NCI-H82 treated with DMSO at 0.1 percent for 48 hours (cell line): ENCODE measurements around the gene LIN7C.
A peak's percentile ranks its signal among the peaks of the same experiment; 100 is the strongest.

Experiments used
- DNase-seq: peaks from one replicate; lab custom pipeline; 2025; ENCODE audit not compliant: unreplicated experiment; lab: John Stamatoyannopoulos, UW

Gene LIN7C

DNA sequence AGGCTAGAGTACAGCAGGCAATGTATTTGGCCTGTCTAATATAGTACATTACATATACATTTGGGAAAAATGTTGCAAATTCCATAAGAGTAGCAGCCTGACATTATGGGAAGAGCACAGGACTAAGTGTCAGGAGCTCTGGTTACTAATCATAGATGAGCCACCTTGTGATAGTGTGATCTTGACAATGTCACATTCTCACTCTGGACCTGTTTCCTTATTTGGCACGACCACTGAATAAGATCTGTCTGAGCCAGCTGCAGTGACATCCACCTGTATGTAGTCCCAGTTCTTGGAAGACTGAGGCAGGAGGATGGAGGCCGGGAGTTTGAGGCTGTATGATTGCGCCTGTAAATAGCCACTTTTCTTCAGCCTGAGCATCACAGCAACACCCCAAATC is 5.7 kb upstream of the LIN7C start:
- DNase-seq: no peak

DNA sequence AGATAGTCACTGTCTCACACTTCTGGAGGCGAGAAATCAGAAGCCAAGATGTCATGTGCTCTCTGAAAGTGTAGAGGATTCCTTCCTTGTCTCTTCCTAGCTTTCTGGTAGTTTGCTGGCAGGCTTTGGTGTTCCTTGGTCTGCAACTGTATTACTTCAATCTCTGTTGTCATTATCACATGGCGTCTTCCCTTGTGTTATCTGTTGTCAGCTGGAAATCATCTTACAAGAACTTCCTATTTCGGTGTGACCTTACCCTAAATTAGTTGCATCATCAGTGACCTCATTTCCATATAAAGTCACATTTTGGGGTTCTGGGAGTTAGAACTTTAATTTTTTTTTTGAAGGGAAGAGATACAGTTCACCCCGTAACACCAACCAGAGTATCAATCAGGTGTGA is 3.3 kb upstream of the LIN7C start:
- DNase-seq: no peak

DNA sequence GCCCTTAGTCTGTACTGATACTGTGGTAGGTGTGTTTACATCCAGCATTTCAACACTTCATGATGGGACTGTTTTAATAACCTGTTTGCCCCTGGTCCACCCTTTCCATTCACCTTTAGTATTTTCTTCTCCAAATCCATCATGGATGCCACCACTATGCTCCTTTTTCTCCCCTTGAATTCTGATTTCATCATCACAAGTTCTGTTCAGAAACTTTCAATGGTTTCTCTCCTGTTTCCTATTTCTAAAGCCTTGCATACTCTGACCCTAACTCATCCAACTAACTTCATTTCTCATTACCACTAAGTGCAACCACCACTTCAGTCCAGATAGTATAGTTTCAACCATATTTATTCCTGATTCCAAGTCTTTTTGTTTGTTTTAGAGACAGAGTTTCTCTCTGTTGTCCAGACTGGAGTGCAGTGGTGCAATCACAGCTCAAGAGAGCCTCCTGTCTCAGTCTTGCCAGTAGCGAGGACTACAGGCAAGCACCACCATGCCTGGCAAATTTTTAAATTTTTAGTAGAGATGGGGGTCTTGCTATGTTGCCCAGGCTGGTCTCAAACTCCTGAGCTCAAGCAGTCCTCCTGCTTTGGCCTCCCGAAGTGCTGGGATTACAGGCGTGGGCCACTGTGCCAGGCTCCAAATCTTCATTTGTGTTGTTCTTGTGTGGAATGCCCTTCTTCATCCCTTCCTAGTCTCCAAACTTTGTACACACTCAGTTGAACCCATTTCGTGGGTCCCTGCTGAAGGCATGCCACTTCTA is 1.2 kb upstream of the LIN7C start:
- DNase-seq: no peak

DNA sequence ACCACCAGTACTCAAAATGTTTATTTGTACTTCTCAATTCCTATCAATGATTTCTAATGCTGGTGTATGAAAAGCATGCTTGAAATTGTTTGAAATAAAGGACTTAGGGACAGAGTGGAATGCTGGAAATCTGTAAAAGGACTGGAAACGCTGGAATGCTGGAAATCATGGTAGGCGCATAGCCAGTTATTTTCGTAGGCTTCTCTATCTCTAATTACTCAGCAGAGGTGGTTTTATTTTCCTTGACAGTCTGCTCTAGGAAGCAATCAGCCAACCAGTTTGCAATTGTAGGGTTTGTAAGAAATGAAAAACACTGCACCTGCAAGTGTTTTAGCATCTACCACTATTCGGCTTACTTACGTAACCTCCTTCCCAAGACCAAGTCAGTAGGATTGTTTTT is 788 bp downstream of the LIN7C start:
- DNase-seq: no peak

DNA sequence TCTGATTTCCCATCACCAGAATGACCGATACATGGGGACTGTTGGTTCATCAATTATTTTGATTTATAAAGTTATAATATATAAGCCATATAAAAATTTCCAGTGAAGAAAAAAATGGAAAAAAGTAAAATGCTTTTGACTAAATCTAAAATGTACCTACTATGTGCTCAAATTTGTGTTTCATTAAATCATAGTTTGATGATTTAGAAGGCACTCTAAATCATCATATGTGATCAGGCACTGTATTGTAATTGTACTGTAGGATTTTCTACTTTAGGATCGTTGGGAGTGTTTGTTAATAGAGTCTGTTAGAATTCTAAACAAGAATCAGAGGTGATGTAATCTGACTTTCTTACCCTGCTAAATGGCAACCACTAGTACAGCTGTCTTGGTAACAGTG is 2.4 kb downstream of the LIN7C start:
- no peak for DNase-seq

DNA sequence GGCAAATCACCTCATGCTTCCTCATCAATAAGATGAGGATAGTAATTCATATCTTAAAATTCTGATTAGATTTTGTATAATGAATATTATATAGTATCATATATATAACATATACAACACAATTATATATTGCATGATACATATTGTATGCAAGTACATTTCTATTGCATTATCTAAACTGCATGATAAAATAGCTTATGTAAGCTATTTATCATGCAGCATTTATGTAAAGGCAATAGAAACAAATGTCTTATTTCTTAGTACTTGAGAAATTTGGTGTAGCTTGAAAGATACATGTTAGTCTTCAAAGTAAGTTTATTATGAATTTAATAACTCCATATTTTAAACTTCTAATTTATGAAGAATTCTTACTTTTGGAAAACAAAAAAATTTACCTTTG is 5.5 kb downstream of the LIN7C start:
- no peak for DNase-seq

DNA sequence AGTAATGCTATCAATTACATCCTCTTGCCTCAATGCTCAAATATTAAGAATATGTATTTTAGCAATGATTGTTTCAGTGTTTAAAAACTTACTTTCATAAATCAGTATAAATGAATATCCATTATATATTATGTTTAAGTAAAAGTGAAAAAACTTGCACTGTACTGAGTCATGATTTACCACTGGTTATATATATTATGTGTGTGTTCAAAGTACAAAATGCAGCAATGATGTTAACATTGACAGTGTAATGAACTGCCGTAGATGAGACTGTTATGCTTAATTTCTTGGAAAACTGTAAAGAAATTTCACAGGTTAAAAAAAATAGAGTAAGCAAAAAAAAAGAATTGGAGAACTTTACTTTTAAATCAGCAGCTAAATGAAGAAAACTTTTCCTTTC is 8.7 kb downstream of the LIN7C start:
- DNase-seq: no peak

DNA sequence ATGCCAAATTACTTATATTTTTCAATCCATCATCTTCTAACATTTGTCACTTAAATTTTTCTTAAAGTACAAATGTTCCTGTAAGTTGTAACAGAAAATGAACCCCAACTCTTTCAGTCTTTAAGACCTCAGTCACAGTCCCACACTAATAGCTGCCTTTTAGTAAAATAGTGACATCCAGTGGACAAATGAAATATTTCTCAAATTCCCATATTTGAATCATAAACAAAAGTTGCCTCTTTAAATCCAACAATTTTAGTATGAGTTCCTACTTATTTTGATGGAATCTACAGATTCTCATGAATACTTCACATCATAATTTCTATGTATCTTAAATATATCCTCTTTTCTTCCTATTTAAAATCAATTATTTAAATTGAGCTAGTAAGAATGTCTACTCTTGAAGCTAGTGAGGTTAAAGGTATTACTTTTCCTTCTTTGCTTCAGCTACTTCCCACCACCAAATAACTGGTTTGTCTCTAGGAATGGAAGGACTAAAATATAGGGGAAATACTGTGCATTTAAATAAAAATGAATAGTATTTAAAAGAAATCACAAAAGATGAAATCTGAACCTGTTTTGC is 9.2 kb downstream of the LIN7C start:
- no peak for DNase-seq

DNA sequence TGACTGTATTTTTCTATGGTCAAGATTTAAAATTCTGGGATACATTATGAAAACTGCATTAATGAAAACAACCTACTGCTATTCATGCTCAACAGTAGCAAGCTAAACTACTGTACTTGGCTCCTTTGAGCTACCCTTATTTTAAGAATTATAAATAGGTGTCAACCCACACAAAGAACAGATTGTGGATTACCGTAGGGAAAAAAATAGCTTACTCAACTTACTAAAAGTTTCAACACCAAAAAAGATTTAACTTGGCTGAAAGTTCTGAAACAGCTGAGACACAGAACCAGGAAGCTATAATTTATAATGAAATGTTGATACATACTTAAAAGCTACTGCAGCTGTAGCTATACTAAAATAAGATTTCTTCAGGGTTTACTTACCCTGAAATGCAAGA is 10.1 kb downstream of the LIN7C start:
- no peak for DNase-seq

DNA sequence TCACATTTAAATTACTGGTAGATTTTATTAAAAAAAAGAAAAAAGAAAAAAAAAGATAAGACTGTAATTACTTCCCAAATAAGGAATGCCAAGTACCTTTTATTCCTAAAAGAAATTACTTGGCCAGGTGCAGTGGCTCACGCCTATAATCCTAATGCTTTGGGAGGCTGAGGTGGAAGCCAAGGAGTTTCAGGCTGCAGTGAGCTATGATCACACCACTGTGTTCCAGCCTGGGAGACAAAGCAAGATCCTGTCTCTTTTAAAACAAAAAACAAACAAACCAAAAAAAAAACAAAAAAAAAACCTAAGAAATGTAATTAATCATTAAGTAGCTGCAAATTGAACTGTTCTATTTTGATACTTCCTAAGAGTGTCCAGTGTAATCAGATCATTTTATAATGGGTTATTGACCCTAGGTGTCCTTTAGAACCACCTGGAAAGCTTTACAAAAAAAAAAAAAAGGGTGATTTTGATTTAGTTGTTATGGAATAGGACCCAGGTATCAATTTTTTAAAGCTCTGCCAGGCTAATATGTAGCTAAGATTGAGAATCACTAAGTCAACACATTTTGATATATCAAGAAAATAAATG is 10.8 kb downstream of the LIN7C start:
- no peak for DNase-seq

DNA sequence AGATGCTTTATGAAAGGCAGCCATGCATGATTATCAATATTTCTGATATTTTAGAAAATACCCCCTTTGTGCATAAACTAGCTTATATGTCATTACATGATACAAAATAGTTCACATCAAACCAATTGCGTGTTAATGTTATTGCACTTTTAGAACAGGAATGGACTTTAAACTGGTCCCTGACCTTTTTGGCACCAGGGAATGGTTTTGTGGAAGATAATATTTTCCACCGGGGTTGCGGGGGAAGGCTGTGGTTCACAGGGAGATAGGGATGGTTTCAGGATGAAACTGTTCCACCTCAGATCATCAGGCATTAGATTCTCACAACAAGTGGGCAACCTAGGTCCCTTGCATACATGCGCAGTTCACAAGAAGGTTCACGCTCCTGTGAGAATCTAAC is 17.5 kb downstream of the LIN7C start:
- DNase-seq: no peak

DNA sequence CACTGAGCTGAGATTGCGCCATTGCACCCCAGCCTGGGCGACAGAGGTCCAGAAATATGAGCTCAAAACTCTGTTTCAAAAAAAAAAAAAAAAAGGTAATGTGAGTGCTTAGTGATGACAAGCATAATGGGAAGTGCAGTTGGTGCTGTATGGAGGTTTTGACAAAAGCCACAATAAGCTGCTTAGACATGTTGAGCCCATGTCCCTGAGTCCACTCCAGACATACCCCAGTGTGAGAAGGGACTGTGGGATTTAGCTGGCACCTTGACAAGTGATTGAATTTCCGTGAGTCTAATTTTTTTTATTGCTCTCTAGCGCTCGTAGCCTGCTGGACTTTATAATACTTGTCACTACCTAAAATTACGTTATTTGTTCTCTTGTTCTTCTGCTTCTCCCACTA is 18.9 kb downstream of the LIN7C start:
- DNase-seq: peak; percentile 4

DNA sequence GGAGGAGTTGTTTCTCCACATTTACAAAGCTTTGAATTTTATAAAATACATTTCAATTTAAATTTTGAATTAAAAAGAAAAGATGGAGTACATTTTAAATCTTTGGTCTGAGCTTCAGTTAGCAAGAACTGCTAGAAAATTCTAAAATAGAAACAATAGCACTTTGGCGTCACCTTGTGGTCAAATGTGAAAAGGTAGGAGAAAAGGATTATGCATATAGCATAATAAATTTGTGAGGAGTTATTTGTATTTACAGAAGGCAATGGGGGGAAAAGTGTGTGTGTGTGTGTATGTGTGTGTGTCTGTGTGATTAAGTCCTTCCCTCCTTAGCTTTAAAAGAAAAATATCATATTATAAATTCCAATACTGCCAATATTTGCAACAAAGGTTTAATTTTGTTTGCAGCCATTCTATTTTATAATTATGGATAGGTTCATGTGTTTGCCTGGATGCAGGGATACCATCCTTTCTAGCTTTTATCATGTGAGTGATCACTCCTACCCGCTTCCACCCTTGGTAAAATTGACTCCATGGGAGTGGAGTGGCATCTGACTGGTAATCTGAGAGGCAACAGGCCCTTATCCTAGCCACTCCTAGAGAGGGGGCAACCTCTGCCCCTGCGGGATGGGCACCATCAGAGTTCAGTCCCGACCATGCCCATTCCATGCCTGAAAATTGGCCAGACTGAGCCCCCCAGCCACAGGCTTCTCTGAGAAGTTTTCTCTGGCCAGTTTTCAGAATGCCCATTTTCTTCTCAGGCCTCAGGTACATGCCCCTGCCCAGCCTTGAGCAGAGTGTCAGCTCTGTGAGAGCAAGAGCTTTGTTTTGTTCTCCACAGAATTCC is 20.4 kb downstream of the LIN7C start:
- peak; percentile 20 for DNase-seq

DNA sequence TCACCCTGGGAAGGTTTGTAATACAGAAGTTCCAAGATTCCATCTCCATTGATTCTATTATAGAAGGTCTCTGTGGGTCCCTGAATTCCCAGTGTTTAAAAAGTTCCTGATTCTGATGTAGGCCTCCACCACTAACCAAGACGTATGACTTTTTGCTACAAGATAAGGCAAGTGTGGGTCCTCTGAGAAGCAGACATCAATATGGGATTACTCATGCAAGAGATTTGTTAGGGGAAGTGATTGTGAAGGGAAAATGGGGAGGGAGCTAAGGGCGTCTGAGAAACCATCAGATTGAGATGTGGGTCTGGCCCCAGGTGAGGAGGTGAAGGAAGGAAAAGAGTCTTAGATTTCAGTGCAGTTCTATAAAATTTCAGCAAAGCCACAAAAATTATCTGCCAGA is 23.8 kb downstream of the LIN7C start:
- DNase-seq: no peak

DNA sequence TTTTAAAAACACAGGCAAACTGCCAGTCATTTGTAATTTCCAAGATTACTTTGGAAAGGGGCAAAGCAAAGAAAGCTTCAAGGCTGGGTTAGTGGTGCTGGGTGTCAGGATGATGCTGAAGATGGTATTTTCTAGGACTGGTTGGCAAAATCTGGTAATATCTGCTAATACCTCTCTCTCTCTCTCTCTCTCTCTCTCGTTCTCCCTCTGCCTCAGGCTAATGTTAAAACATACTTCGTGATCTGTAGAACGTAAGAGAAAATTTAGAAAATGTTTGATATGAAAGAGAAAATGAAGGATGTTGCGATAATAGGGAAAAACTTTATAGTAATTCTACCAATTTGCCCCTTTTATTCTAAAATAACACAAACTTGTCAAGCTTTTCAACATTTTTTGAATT is 24.6 kb downstream of the LIN7C start:
- no peak for DNase-seq

DNA sequence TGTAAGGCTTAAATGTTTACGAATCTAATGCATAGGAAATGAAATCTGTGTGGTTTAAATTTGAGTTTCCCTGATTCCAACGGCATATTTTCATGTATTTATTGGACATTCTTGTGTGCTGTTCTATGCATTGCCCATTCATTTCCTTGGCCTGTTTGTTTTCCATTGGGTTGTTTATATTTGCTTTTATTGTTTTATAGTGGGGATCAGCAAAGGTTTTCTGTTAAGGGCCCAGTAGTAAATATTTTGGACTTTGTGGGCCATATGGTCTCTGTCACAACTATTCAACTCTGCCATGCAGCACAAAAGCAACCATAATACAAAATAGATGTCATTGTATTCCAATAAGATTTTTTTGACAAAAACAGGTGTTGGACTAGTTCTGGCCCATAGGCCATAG is 28.7 kb downstream of the LIN7C start:
- no peak for DNase-seq

DNA sequence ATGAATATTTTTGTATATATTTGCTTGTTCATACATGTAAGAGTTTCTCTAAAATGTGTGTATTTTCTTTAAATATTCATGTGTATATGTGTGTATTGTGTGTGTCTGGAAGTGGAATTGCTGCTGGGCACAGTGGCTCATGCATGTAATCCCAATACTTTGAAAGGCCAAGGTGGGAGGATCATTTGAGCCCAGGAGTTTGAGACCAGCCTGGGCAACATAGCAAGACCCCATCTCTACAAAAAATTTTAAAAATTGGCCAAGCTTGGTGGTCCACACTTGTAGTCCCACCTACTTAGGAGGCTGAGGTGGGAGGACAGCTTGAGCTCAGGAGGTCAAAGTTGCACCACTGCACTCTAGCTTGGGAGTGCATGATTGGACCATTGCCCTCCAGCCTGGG is 29.3 kb downstream of the LIN7C start:
- no peak for DNase-seq

DNA sequence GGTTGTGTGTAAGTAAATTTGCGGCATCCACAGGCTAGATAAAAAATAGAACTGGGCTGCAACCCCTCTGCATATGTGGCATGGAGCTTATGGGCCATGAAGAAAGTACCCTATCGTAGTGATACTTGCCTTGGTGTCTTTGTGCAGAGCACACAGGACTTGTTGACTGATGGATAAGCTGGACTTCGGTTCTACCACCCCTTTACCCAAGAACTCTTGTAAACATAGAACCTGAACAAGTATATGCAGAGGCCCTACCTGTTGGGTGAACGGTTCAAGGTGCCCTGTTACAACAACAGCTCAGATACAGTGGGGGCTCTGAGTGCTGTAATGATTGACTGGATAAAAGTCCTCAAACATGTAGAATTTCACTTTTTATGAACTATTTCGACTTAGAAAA is 30.9 kb downstream of the LIN7C start:
- no peak for DNase-seq

DNA sequence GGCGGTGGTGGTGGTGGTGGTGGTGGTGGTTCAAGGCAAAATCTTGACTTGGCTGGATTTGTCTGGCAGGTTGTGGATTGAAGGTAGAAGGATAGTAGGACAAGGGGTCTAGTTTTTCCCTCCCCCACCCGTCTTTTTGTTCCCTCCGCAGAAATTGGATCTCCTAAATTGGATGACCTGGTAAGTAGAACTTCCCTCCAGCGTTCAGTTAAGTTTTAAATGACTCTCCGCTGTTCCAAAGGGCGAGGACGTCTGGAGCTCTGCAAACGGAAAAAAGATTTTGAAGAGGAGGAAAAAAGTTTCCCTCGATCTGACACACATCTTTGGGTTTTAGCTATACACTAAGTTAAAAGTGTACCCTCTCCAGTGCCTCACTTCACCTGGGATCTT is 33.6 kb downstream of the LIN7C start:
- peak; percentile 77 for DNase-seq

DNA sequence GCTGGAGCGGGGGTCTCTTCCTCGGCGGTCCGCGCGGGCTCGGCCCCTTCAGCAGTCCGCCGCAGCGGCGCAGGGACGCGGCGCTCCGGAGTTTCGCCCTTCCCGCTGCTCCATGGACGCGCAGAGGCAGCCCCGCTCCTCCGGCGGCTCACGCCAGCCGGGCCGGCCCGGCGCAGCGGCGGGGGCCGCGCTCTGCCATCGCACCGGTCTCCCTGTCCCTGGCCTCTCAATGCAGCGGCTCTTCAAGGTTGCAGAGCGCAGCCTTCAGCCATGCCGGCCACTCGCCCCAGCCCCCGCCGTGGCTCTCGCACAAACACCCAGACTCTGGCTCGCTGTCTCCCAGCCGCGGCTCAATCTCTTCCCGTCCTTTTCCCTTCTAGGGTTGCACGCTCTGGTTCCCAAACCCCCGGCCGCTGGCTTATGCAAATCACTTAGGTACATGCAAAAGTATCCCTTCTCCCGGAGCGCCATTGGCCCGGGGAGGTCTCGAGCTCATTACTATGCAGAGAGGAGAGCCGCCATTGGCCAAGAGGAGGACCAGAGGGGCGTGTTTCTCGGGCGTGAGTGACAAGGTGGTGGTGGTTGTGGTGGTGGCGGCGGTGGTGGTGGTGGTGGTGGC is 34.1 kb downstream of the LIN7C start, which contains the start of gene LGR4:
Gene LGR4 (minus strand): TSS at position 393 of the 619 bp plus-strand sequence. CDS start 488 bp downstream, outside the sequence.
- peak; percentile 90 for DNase-seq
